Loucy (cell line): ENCODE data around the gene TPBGL.

Experiments
- EZH2phosphoT487 ChIP-seq: fragments of 200-600 bp; IDR thresholded peaks from 2 replicates; pipeline ENCODE4 v1.6.1; 2018; ENCODE audit warnings: antibody characterized with exemption, mild to moderate bottlenecking, moderate library complexity, borderline replicate concordance
- TF ChIP-seq, protein P1 (sequence below): fragments of 200-600 bp; sonication (generic); conservative IDR thresholded peaks from 2 replicates; pipeline ENCODE4 v1.5.1; 2014; ENCODE audit warnings: mild to moderate bottlenecking, antibody characterized with exemption, low read length

- TF ChIP-seq, protein P1, sequence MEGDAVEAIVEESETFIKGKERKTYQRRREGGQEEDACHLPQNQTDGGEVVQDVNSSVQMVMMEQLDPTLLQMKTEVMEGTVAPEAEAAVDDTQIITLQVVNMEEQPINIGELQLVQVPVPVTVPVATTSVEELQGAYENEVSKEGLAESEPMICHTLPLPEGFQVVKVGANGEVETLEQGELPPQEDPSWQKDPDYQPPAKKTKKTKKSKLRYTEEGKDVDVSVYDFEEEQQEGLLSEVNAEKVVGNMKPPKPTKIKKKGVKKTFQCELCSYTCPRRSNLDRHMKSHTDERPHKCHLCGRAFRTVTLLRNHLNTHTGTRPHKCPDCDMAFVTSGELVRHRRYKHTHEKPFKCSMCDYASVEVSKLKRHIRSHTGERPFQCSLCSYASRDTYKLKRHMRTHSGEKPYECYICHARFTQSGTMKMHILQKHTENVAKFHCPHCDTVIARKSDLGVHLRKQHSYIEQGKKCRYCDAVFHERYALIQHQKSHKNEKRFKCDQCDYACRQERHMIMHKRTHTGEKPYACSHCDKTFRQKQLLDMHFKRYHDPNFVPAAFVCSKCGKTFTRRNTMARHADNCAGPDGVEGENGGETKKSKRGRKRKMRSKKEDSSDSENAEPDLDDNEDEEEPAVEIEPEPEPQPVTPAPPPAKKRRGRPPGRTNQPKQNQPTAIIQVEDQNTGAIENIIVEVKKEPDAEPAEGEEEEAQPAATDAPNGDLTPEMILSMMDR, result no peak
- TF ChIP-seq EZH2phosphoT487, result no peak
These were observed 28.2 kb downstream of the TPBGL start for GRCh38 chr11:75268626-75269366.
